ENCODE data around the gene GRB2.
A peak's percentile ranks its signal among the peaks of the same experiment; 100 is the strongest.
"Not testable (repeated sequence)": the region's sequence is repeated elsewhere in the genome, so short reads cannot be mapped to it uniquely, and the experiment has no call there.

Gene GRB2

DNA sequence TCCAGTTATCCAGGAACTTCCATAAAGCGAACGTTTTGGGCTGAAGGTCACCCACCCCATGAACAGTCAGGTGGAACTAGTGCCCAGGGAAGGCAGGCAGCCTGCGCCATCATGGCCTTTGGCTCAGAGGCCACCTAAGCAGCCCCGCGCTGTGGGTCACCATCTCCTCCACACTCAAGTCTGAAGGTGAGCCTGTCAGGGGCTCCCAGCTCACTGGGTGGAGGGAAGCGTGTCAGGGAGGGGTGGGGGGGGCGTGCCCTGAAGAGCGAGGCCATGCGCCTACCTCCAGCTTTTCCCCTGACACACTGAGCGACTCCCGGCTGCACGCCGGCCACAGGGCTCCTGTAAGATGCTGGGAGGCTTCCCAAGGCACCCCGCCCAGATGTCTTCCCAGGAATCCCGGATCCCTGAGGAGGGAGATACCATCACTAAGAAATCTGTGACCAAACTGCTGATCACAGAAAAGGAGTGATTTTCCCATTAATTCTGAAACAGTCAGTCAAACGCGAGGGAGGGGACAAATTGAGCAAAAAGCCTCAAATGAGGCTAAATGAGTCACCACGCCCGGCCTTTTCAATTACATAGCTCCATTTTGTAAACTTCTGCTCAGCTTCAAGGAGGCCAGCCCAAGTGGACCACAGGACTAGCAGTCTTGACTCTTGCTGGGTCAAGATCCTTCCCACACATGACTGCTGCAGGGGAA, 89.8 kb downstream of the GRB2 start:
- DNase-seq, result no peak

DNA sequence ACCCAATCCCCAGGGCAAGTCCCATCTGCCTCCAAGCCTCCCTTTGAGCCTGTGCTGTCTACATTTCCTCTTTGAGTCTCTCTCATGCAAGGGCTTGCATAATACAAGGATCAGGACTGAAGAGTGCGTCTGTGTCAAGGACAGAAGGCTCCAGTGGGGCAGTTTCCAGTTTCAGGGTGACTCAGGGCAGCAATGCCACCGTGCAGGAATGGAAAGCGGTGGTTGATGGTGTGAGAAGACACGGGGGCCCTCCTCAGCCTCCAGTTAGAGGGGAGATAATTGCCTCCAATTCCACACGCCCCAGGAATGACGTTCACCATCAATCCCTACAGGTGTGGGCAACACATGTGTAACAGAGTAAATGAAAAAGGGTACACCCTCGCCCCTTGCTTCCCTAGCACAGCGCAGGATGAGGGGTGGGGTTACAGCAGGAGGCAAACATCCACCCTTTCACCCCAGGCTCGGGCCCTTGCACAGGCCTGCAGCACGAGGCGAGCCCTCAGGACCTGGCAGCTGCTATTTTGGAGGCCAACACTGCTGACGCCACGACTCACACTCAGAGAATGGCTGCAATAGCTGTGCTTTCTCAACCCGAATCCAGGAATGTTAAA, 91.4 kb downstream of the GRB2 start:
- DNase-seq, result no peak

DNA sequence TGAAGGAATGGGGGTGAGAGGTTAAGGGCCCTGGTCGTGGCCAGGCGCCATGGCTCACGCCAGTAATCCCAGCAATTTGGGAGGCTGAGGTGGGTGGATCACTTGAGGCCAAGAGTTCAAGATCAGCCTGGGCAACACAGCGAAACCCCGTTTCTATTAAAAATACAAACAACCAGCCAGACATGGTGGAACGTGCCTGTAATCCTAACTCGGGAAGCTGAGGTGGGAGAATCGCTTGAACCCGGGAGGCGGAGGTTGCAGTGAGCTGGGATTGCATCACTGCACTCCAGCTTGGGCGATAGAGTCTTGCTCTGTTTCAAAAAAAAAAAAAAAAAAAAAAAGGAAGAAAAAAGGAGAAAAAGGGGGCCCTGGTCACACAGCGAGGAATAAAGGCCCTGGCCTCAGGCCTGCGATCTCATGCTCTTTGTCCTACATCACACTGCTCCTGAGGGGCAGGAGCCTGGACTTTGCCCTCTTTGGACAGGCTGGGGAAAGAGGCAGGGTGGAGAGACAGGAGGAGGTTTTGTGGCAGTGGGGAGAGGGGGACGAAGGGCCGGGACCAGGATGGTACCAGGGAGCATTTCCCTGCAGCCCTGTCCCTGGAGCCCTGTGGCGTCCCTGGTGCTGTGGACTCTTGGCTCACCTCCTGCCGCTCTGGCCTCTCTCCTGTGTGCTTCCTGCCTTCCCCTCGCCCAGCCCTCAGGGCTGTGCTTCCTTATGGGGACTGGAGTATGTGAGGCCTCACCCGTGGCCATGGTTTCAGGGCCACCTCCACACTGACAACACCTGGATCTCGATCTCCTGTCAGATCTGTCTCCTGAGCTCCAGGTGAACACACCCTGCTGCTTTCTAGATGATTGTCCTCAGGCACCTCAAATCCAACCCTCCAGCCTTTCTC, 96.5 kb downstream of the GRB2 start:
- peak in 1 of 2 experiments; percentile 51 for DNase-seq

DNA sequence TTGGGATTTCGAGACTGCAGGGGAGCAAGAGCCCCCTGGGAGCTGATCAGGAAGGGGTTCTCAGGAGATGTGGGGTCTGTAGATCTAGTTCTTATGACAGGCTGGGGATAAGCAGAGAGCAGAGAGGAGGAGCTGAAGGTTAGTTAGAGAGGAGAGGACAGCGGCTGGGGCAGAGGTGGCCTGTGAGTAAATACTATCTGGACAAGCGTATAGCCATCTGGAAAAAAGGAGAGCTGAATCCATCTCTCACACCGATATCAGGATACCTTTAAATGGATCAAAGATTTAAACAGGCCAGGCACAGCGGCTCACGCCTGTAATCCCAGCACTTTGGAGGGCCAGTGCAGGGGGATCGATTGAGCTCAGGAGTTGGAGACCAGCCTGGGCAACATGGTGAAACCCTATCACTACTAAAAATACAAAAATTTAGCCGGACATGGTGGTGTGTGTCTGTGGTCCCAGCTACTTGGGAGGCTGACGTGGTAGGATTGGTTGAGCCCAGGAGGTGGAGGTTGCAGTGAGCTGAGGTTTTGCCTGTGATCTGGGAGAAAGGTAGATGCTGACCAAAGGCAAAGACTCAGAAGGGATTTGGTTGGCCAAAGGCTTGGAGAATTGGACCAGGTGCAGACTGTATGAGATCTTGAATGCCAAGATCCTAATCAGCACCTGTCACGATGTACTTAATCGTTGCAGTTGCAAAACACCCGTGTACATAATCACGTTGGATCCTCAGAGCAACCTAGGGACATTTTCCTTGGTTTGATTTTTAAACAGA, 97.3 kb downstream of the GRB2 start:
- DNase-seq, result no peak

DNA sequence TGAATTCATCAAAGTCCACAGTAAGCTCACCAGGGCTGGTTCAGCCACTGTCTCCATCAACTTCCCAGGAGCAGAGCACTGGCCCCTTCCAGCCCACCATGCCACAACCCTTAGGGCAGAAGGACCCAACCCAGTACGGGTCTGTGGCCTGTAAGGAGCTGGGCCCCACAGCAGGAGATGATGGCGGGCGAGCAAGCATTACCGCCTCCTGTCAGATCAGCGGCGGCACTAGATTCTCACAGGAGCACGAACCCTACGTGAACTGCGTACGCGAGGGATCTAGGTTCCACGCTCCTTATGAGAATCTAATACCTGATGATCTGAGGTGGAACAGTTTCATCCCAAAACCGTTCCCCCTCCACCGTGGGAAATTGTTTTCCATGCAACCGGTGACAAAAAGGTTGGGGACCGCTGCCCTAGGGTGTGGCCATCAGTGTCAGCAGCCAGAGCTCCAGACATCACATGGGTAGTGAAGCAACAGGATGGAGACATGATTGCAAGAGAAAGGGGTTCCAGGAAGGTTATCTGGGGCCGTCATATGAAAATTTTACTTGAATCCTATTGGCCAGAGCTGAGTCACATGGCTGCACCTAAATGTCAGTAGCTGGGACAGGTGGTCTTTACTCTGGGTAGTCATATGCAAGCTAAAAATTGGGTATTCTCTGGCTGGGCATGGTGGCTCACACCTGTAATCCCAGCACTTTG, 103.8 kb downstream of the GRB2 start:
- DNase-seq, result no peak

DNA sequence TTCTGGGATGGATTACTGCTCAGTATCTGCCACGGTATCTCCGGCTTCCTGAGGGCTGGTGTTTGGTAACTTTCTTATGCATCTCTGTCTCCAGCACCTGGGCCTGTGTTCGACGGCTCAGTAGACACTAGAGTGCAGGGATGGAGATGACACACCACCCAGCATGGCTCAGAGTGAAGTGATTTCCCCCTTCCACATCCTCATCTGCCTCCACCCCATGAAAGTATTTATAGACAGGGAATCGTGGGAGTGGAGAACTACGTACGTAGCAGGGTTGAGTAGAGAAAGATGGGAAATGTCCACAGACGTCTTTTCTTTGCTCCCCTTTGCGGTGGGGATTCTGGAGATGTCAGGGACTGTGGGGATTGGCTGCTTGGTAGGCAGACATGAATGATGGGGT, 104.4 kb downstream of the GRB2 start:
- DNase-seq, result no peak

DNA sequence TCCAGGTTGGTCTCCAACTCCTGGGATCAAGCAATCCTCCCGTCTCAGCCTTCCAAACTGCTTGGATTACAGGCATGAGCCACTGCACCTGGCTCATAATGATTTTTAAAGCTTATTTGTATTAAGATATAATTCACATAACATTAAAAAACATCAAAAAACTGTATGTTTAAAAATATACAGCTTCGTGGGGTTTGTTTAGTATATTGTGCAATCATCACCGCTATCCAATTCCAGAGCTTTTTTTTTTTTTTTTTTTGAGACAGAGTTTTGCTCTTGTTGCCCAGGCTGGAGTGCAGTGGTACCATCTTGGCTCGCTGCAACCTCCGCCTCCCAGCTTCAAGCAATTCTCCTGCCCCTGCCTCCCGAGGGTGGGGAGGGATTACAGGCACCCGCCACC, 105.2 kb downstream of the GRB2 start:
- DNase-seq, result no peak

DNA sequence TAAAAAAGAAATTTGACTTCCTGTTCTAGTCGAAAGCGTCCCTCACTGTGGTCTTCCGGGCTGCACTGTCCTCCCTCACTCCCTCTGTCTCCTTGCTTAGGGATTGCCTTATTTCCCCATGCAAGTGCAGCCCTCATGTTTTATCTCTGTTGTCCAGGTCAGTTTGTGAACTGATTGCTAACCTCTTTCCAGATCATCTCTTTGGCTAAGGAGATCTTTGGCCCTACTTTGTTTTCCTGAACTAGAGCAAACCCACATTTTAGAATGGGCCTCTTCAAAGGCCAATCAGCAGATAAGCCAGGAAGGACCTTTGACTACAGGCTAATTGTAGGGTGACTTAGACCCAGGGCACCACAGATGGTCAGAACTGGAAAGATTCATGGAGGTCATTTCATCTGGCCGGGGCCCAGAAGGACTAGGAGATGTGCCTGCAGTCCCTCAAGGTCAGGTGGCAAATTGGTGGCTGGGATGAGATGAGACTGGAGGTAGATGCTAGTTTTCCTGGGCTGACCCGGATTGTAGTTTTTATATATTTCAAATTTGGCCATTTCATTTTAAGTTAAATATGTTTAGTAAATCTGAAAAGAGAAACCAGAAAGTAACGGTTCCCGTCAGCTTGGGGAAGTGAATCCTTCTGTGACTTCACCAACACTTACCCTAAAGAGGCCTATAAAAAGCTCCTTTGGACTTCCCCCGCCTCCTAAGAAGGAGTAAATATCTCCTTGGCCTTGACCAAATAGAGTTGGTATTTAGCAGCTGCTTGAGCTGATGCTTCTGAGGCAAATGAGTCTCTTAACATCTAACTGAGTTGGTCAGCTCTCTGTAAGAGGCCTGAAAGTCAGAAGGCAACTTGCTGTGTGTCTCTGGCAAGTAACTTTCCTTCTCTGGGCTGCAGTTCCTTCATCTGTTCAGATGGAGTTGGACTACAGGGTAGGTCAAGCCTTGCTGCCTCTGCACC, 110.0 kb downstream of the GRB2 start:
- DNase-seq, result no peak

DNA sequence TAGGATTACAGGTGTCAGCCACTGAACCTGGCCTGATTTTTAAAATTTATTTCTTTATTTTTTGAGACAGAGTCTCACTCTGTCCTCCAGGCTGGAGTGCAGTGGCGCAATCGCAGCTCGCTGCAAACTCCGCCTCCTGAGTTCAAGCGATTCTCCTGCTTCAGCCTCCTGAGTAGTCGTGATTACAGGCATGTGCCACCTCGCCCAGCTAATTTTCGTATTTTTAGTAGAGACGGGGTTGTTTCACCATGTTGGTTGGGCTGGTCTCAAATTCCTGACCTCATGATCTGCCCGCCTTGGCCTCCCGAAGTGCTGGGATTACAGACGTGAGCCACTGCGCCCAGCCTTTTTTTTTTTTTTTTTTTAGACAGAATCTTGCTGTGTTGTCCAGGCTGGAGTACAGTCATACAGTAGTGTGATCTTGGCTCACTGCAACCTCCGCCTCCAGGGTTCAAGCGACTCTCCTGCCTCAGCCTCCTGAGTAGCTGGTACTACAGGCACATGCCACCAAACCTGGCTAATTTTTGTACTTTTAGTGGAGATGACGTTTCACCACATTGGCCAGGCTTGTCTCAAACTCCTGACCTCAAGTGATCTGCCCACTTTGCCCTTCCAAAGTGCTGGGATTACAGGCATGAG, 112.5 kb downstream of the GRB2 start:
- DNase-seq, result not testable (repeated sequence)

DNA sequence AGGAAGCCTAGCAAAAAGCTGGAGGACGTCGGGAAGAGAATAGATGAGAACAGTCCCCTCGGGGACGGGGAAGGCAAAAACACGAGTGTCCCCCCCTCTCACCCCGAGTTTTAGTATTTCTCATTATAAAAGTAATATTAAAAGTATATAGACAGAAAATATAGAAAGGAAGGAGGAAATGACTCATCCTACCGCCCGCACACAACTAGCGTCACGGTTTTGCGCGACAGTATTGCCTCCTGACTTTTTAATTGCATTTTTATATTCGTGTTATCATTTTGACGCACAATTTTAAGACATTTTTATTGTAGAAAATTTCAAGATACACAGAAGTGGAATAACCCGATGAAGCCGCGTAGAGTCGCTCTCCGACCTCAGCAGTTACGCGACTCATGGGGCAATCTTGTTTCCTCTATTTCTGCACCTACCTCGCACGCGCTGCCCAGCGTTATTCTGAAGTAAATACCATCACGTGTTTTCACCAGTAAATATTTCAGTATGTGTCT, 115.6 kb downstream of the GRB2 start:
- DNase-seq, result peak in 1 of 2 experiments; percentile 45

DNA sequence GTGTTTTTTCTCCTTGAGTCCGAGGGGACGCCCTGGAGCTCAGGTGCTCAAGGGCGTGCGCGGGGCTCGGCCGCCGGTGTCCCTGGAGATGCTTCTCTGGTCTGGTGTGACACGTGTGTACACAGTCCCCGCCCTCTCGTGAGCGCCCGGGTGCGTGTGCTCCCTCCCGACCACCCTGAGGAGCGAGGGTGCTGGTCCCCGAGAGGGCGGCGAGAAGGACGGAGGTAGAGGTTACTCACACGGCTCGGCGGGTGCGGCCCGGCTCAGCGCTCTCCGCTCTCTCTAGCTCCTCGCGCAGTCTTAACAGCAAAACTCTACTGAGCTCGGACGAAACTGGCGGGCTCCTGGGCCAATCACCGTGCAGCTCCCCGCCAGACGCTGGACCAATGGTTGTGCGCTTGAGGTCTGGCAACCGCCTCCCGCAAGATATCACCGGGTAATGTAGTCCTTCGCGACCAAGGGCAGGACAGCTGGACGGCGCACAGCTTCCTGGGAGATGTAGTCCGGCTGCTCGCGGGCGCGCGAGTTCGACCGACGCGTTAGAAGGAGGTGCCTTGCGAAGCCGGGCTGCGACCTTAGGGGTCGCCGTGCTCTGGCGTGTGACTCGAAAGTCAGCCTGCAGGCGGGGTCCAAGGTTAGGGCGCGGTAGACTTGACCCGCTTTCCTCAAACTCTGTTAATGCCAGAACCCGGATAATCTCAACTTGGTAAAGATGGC, 116.2 kb downstream of the GRB2 start, which contains the start of gene SLC25A19:
SLC25A19 (minus strand) TSS at position 319 of the 717 bp plus-strand sequence. CDS start 2,669 bp downstream, outside the sequence.
- peak; percentile 95 to 99 for DNase-seq

DNA sequence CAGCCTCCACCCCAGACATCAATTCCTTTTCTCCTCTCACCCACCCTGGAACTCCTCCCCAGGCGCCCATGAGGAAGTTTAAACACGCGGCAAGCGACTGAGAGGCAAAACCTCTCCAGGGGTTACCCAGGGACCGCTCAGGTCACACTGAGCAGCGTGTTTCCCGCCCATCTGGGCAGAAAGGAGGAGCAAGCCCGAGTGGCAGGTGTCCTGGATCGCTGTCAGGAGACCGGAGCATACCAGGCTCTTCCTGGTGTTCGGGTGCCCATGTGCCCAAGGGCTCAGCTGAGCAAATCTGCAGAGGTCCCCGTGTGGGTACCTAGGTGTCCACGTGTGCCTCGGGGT, 116.7 kb downstream of the GRB2 start:
- DNase-seq, result peak; percentile 78 to 85

DNA sequence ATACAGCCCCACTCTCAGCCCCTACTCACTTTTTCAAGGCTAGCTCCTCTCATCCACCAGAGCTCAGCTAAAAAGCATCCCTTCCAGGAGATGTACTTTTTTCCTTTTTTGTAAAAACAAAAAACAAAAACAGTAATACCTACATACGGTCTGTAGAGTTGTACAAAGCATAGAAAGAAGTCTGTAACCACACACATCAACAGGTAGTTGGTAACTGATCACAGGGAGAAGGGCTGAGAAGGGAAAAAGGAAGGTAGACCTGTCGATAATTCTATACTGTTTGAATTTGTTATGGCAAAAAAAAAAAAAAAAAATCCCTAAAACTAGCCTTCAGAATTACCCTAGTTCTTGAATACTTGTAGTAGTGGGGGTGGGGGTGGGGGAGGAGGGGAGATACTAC, 117.1 kb downstream of the GRB2 start:
- no peak for DNase-seq

DNA sequence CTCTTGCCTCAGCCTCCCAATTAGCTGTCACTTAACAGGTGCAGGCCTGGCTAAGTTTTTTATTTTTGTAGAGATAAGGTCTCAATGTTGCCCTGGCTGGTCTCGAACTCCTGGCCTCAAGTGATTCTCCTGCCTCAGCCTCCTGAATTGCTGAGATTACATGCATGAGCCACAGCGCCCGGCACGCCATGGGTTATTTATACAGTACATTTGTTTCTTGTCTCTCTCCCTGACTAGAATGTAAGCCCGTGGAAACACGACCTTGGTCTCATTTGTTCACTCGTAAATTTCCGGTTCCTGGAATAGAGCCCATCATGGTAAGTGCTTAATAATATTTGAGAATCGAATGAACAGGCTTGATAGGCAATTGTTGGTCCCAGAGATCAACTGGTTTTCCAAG, 118.3 kb downstream of the GRB2 start:
- DNase-seq, result no peak

DNA sequence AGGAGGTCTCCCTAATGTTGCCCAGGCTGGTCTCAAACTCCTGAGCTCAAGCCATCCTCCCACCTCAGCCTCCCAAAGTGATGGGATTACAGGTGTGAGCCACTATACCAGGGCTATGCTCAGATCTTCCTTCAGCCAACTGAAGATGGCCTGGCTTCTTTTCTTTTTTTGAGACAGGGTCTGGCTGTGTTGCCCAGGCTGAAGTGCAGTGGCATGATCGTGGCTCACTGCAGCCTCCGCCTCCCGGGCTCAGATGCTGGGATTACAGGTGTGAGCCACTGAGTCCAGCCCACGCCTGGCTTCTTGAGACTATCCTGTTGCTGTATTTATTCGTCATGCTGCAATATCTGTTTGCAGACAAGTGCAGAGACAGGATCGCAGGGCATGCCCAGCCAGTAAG, 120.4 kb downstream of the GRB2 start:
- no peak for DNase-seq

DNA sequence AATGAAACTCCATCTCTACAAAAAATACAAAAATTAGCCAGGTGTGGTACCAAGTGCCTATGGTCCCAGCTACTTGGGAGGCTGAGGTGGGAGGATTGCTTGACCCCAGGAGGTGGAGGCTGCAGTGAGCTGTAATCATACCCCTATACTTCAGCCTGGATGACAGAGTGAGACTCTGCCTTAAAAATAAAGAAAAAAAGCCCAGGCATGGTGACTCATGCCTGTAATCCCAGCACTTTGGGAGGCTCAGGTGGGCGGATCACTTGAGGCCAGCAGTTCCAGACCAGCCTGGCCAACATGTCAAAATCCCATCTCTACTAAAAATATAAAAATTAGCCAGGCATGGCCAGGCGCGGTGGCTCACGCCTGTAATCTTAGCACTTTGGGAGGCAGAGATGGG, 125.3 kb downstream of the GRB2 start:
- DNase-seq, result not testable (repeated sequence)

DNA sequence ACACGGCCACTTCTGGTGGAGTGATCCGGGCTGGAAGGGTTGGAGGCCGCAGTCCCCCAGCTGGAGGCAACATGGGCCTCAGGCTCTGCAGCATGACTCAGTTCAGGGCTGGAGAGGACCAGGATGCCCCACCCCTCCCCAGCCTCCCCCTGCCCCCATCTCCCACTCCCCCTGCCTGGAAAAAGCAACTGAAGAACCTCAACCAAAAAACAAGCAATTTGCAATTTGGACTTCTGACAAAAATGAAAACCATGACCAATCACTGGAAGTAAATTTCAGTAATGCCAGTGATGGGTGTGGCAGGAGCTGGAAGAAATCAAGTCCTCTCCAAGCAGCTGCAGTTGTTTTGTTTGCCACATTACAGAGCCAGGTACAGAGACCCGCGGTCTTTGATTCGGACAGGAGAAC, 127.8 kb downstream of the GRB2 start:
- no peak for DNase-seq

DNA sequence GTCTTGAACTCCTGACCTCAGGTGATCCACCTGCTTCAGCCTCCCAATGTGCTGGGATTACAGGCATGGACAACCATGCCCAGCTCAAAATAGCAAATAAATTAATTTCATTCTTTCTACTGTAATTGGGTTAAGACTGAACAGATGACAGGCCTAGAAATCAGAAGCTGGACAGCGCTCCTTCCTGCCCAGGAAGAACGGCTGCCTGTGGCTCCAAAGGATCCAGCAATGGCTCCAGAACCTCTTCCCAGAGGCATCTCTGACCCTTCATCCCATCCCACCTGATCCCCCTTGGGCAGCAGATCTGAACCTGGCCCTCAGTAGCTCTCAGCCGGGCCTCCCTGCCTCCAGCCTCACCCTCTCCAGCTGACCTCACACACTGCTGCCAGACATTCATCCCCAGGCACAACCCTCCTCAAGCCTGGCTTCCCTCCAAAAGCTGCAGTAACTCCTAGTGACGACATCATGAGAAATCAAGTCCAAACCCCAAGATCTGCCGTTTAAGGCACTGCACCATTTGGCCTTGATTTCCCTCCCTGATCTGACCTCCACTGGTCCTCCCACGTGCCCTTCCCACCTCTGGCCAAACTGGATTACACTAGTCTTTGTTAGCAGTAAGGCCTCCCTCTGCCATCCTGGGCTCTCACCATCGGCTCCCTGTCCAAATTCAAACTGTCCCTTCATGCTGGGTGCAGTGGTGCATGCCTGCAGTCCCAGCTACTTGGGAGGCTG, 131.3 kb downstream of the GRB2 start:
- no peak for DNase-seq

DNA sequence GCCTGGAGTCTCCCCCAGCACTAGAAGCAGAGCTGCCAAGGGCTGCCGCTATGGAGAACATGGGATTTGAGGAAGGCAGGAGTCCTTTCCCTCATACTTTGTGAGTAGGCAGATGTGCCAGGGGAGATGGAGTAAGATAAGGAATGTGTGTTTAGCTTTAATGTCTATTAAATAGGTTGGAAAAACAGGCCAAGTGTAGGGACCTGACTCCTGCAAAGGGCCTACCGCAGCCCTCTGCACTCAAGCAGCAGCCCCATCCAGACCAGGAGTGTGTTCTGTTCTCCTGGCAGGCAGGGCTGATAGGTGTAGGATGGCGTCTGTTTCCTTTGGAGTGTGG, 132.7 kb downstream of the GRB2 start:
- DNase-seq, result no peak
